Activated B cell treated with CpG ODN at 0.5 μM for 24 hours (primary cell): ENCODE results near the gene IGF2BP3. TPM values are rescaled to one million over a fixed set of nuclear protein-coding genes. Genes with fewer than 3 reads are reported as not detected.

Experiments
- ATAC-seq: fragments of 200-7000 bp; cut with Tn5 transposase; one replicate; pipeline ENCODE4 v1.10.0; 2021; ENCODE audit warnings: low read depth, mild to moderate bottlenecking, moderate library complexity
- CTCF ChIA-PET: fragments of 350-600 bp; sonication (Branson Sonifier 250); formaldehyde crosslinking; loops from one replicate; lab custom pipeline; 2021; ENCODE audit warnings: antibody characterized with exemption; lab: Charles Lee
- POLR2A ChIA-PET: fragments of 350-600 bp; sonication (Branson Sonifier 250); formaldehyde crosslinking; loops from one replicate; lab custom pipeline; 2021; ENCODE audit warnings: antibody characterized with exemption; lab: Charles Lee
- DNase-seq: peaks from one replicate; pipeline ENCODE4 v3.0.0; 2022
- H3K27ac Mint-ChIP-seq: one replicate; pipeline ENCODE4 v1.8.0; 2020; ENCODE audit warnings: mixed read lengths
- H3K27me3 Mint-ChIP-seq: one replicate; pipeline ENCODE4 v1.8.0; 2021; ENCODE audit warnings: mixed read lengths
- H3K36me3 Mint-ChIP-seq: one replicate; pipeline ENCODE4 v1.8.0; 2021; ENCODE audit warnings: low read depth, mixed read lengths
- H3K4me1 Mint-ChIP-seq: one replicate; pipeline ENCODE4 v1.8.0; 2021; ENCODE audit warnings: mixed read lengths
- H3K4me3 Mint-ChIP-seq: one replicate; pipeline ENCODE4 v1.8.0; 2020; ENCODE audit warnings: mild to moderate bottlenecking, mixed read lengths
- H3K9me3 Mint-ChIP-seq: one replicate; pipeline ENCODE4 v1.8.0; 2020; ENCODE audit warnings: mixed read lengths
- CTCF ChIP-seq: fragments of 200-600 bp; IDR thresholded peaks from one replicate; pipeline ENCODE4 v1.8.0; 2022; ENCODE audit warnings: antibody characterized with exemption, mild to moderate bottlenecking
- intact Hi-C: fragments of 100-400 bp; cut with micrococcal nuclease; formaldehyde crosslinking; loops from one replicate; pipeline ENCODE4 v1.15.1; 2024
- total RNA-seq: library from RNA; stranded (reverse); gene quantifications from 2 replicates; pipeline ENCODE4 v1.2.3, GENCODE V29; 2022

IGF2BP3 gene
- total RNA-seq, 1 donor from 2014 or later: 10.3 TPM

DNA sequence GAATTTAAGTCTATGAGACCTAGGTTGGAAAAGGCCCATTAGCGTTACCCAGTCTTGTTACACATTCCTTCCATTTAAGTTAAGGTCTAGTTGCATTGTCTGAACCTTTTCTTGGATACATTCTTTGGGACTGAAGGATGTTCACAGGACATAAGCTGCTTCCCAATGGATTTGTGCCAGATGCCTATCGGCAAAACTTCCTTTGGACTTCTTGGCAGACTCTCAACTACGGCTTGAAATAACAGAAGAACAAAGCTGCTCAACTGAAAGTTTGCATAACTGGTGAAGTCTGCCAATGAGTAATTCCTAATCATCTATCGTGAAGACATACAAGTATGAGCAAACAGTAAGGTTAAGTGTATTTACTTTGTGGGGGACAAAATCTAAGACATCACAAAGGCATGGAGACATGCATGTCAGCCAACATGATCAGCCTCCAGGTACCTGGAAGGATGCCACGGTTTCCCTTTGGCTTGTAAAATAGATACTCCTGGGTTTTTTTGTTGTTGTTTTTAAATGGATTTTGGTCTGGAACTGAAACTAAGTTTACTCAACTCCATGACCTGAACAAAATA, 135.7 kb downstream of the IGF2BP3 start:
- ChIA-PET POLR2A (no interaction called here), CTCF (no interaction called here)
- Mint-ChIP-seq H3K4me3 (no peak overlapping the region), H3K36me3 (peaks cover 5% of the 10 kb centered on the region), H3K27me3 (no peaks in the 10 kb centered on the region), H3K4me1 (peaks cover 3% of the 10 kb centered on the region), H3K9me3 (no peaks in the 10 kb centered on the region), H3K27ac (no peak overlapping the region)
- no peak for TF ChIP-seq CTCF
- DNase-seq (no peak), ATAC-seq (no peak)
- intact Hi-C loops: no loop called here

DNA sequence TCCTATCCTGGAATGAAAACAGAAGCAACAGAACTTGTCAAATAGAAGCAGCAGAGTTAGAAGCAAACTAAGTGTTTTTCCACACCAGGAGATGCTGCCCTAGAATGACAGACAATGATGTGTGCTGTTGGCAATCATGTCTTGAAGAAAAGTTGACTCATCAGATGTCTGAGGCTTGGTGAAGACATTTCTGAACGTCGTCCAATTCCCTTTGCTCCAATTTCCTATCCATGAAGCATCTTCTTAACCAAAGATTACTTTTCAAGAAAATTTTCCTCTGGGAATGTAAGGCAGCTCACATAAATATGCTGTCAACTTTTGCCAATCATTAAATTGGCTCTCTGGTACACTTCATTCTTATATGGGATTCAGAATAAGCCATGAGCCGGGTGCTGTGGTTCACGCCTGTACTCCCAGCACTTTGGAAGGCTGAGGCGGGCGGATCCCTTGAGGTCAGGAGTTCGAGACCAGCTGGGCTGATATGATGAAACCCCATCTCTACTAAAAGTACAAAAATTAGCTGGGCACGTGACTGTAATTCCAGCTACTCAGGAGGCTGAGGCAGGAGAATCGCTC, 136.5 kb downstream of the IGF2BP3 start:
- TF ChIP-seq CTCF: no peak
- ChIA-PET CTCF (no interaction called here), POLR2A (no interaction called here)
- H3K4me3 Mint-ChIP-seq: no peak overlapping the region
- no peak for DNase-seq
- H3K9me3 Mint-ChIP-seq: no peaks in the 10 kb centered on the region
- peaks cover 5% of the 10 kb centered on the region for H3K36me3 Mint-ChIP-seq
- no peak for ATAC-seq
- H3K27ac Mint-ChIP-seq: no peak overlapping the region
- H3K27me3 Mint-ChIP-seq: no peaks in the 10 kb centered on the region
- H3K4me1 Mint-ChIP-seq: peaks cover 3% of the 10 kb centered on the region
- intact Hi-C loops: no loop called here

DNA sequence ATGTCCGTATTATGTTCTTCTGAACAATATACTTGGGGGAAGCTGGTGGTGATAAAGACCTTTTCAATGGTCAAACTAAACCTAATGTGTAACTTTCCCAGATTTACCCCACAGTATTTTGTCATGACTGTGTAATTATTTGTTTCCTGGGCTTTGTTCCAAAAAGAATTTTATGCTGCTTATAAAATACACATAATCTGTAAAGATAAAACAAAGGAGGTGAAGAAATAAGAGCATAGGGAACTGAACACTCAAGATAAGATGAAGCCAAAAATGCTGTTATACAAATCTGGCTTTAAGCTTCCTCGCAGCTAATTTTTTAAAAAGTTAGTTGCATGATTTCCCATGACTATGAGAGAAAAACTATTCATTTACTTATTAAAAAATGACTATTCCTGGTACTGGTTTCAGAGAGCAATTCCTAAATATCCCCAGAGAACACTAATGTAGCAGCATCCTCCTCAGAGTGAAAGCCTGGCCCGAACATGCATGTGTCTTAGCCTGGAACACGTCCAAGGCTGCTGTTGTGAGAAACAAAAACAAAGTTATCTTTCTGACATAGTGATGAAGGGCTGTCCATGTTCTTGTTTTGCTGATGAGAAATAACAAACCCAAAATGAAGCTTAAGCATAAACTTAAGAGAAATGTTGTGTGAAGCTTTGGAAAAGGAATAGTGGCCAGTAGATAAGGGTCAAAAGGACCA, 137.2 kb downstream of the IGF2BP3 start:
- Mint-ChIP-seq H3K27me3 (no peaks in the 10 kb centered on the region), H3K9me3 (no peaks in the 10 kb centered on the region), H3K36me3 (peaks cover 5% of the 10 kb centered on the region), H3K4me1 (peaks cover 3% of the 10 kb centered on the region), H3K27ac (no peak overlapping the region), H3K4me3 (no peak overlapping the region)
- CTCF ChIA-PET: no interaction called here
- POLR2A ChIA-PET: no interaction called here
- ATAC-seq: no peak
- no peak for TF ChIP-seq CTCF
- intact Hi-C loops: no loop called here
- DNase-seq: no peak

- DNase-seq: no peak
- intact Hi-C loops: no loop called here
- no peak overlapping the region for H3K27ac Mint-ChIP-seq
- H3K4me1 Mint-ChIP-seq: peaks cover 3% of the 10 kb centered on the region
- H3K9me3 Mint-ChIP-seq: no peaks in the 10 kb centered on the region
- no peak for TF ChIP-seq CTCF
- no peaks in the 10 kb centered on the region for H3K36me3 Mint-ChIP-seq
- ChIA-PET POLR2A (no interaction called here), CTCF (no interaction called here)
- no peaks in the 10 kb centered on the region for H3K27me3 Mint-ChIP-seq
- no peak overlapping the region for H3K4me3 Mint-ChIP-seq
- ATAC-seq: no peak
These were observed 138.1 kb downstream of the IGF2BP3 start for GRCh38 chr7:23332193-23332592.

DNA sequence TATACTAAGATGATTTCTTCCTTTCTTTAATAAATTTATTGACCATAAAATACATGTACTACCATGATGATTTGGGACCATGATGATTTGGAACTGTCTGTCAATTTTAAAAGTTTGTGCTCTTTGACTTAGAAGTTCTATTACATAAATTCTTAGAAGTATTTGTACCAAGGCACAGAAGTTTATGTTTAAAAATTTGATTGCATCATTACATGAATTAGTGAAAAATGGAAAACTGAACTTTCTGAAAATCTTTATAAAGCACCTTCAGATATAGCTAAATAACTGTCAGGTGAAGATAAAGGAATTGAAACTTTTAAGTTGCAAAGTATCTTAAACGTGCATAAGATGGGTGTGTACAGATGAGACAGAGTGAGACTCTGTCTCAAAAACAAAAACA, 139.2 kb downstream of the IGF2BP3 start:
- DNase-seq (no peak), ATAC-seq (no peak)
- Mint-ChIP-seq H3K27me3 (no peaks in the 10 kb centered on the region), H3K4me1 (peaks cover 3% of the 10 kb centered on the region), H3K4me3 (no peak overlapping the region), H3K36me3 (no peaks in the 10 kb centered on the region), H3K27ac (no peak overlapping the region), H3K9me3 (peaks cover 1% of the 10 kb centered on the region)
- no peak for TF ChIP-seq CTCF
- ChIA-PET CTCF (no interaction called here), POLR2A (no interaction called here)
- intact Hi-C loops: no loop called here
